Measurements from ENCODE around the gene OR1F1. TPM values are rescaled to one million over a fixed set of nuclear protein-coding genes. Genes with fewer than 3 reads are reported as not detected.
"Not testable (repeated sequence)": the region's sequence is repeated elsewhere in the genome, so short reads cannot be mapped to it uniquely, and the experiment has no call there.

The OR1F1 gene
- not detected for polyA plus RNA-seq (ENCODE audit: insufficient read length)
- long read RNA-seq, donor 1 = 0 reads
- long read RNA-seq, donor 2 = 0 reads
- long read RNA-seq, donor 3 = 0 reads
- long read RNA-seq, donor 4 = 0 reads
- long read RNA-seq, donor 5 = 0 reads
- long read RNA-seq, donor 6 = 0 reads
- long read RNA-seq, donor 7 = 0 reads
- long read RNA-seq, donor 8 = 0 reads

- DNase-seq = no peak
Observed at GRCh38 chr16:3187798-3188674, at the start of gene OR1F1. Gene OR1F1 (plus strand): TSS chr16:3188204.

- no peak for DNase-seq
Observed at GRCh38 chr16:3138342-3138741, 49.7 kb upstream of the OR1F1 start.

GRCh38 chr16:3138823-3139426 is 49.1 kb upstream of the OR1F1 start:
- no peak for DNase-seq

GRCh38 chr16:3139561-3139960 is 48.4 kb upstream of the OR1F1 start:
- DNase-seq = not testable (repeated sequence)

GRCh38 chr16:3140603-3141427 is 47.2 kb upstream of the OR1F1 start:
- no peak for DNase-seq

GRCh38 chr16:3141781-3142311 is 46.2 kb upstream of the OR1F1 start:
- no peak for DNase-seq

- DNase-seq = no peak
Observed at GRCh38 chr16:3142327-3142726, 45.7 kb upstream of the OR1F1 start.

- DNase-seq = no peak
Observed at GRCh38 chr16:3142770-3143169, 45.2 kb upstream of the OR1F1 start.

GRCh38 chr16:3143189-3143588 is 44.8 kb upstream of the OR1F1 start:
- no peak for DNase-seq

GRCh38 chr16:3143598-3144320 is 44.2 kb upstream of the OR1F1 start:
- no peak for DNase-seq

GRCh38 chr16:3144321-3144983 is 43.6 kb upstream of the OR1F1 start:
- no peak for DNase-seq

GRCh38 chr16:3145151-3145550 is 42.9 kb upstream of the OR1F1 start:
- no peak for DNase-seq

GRCh38 chr16:3145660-3146059 is 42.3 kb upstream of the OR1F1 start:
- no peak for DNase-seq

- no peak for DNase-seq
Observed at GRCh38 chr16:3147046-3147756, 40.8 kb upstream of the OR1F1 start.

- DNase-seq = no peak
Observed at GRCh38 chr16:3147757-3148104, 40.3 kb upstream of the OR1F1 start.

GRCh38 chr16:3148256-3149192 is 39.5 kb upstream of the OR1F1 start:
- DNase-seq = no peak

- DNase-seq = no peak
Observed at GRCh38 chr16:3149193-3149530, 38.8 kb upstream of the OR1F1 start.

GRCh38 chr16:3149630-3150345 is 38.2 kb upstream of the OR1F1 start:
- no peak for DNase-seq

Data from left kidney (tissue), 8 donors.